Colonic mucosa (tissue), 4 donors: ENCODE results near the gene MYBL2. TPM values are rescaled to one million over a fixed set of nuclear protein-coding genes. Genes with fewer than 3 reads are reported as not detected.

Experiments used
- DNase-seq: peaks from one replicate; pipeline ENCODE4 v3.0.0-alpha.2; 2020
- H3K27ac ChIP-seq: fragments of 200-600 bp; one replicate; pipeline ENCODE4 v1.8.0; 2021
- H3K27me3 ChIP-seq: fragments of 200-600 bp; one replicate; pipeline ENCODE4 v1.8.0; 2021
- H3K36me3 ChIP-seq: fragments of 200-600 bp; one replicate; pipeline ENCODE4 v1.8.0; 2021
- H3K4me1 ChIP-seq: fragments of 200-600 bp; one replicate; pipeline ENCODE4 v1.8.0; 2021; ENCODE audit warnings: mild to moderate bottlenecking
- H3K4me3 ChIP-seq: fragments of 200-600 bp; one replicate; pipeline ENCODE4 v1.8.0; 2021
- H3K9ac ChIP-seq, 2 donors: one replicate each; pipeline ENCODE4 v1.7.0; 2013; ENCODE audit warnings: control low read depth in 2 of 2, low read depth in 2 of 2, low read length in 2 of 2
- H3K9me3 ChIP-seq: fragments of 200-600 bp; one replicate; pipeline ENCODE4 v1.8.0; 2021
- CTCF ChIP-seq: fragments of 200-600 bp; IDR thresholded peaks from one replicate; pipeline ENCODE4 v1.8.0; 2022; ENCODE audit warnings: antibody characterized with exemption, mild to moderate bottlenecking
- intact Hi-C: fragments of 100-400 bp; cut with DNase I; formaldehyde crosslinking; loops from one replicate; pipeline ENCODE4 v1.14.1; 2022
- total RNA-seq, 2 donors: library from RNA; stranded (reverse); fragmentation: NEBNext Ultra II Directional in 1 of 2; extraction: Animal tissue kit (Norgen Biotek cat#: 25700) in 1 of 2; gene quantifications; one replicate each; pipeline ENCODE4 v1.2.1, GENCODE V29; 2021
- donor health status: healthy.
- donor health status: DM: no; HTN: no; CAD: no.
- donor health status: DM: no; HTN: no; CAD: no.

MYBL2 gene
- total RNA-seq, 2 donors from 2014 or later, result 15.1 to 71.1 TPM

GRCh38 chr20:43737925-43738324 is 71.0 kb downstream of the MYBL2 start:
- Histone ChIP-seq H3K9ac (no peak overlapping the region), H3K27me3 (no peaks in the 10 kb centered on the region), H3K4me3 (no peak overlapping the region), H3K27ac (no peak overlapping the region), H3K4me1 (no peaks in the 10 kb centered on the region), H3K9me3 (no peaks in the 10 kb centered on the region), H3K36me3 (no peaks in the 10 kb centered on the region)
- no peak for TF ChIP-seq CTCF
- no peak for DNase-seq
- intact Hi-C loops, result no loop called here

DNA sequence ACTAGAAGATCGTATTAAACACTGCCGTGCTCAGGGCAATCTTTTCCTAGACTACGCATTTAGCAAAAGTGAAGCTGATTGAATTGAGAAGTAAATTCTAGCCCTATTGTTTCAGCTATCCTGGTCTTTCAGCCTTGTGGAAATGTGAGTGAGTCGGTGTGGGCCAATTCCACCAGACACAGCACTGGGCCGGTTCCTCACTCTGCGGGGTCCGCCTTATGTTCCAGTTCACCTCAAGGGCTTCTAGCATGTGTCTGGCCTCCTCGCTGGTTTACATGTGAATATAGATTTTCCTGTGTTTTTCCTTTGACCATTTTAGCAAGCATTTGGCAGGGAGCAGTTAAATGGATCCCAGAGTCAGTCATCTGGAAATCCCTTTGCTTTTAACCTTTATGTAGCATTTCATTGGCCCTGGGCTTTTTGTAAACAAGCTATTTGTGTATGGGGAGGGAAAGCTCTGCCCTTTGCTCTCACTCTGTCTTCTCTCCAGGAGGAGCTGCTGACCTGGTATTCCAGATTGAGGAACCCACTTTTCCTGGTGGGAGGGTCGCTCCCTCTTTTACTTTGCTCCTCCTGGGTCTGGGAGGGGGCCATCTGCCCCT is 72.3 kb downstream of the MYBL2 start:
- no peak for DNase-seq
- Histone ChIP-seq H3K9me3 (no peaks in the 10 kb centered on the region), H3K36me3 (no peaks in the 10 kb centered on the region), H3K4me3 (no peak overlapping the region), H3K27me3 (no peaks in the 10 kb centered on the region), H3K9ac (no peak overlapping the region), H3K4me1 (no peaks in the 10 kb centered on the region), H3K27ac (no peak overlapping the region)
- intact Hi-C loops, result no loop called here
- no peak for TF ChIP-seq CTCF

GRCh38 chr20:43740642-43741041 is 73.7 kb downstream of the MYBL2 start:
- H3K9me3 ChIP-seq, result no peaks in the 10 kb centered on the region
- H3K4me1 ChIP-seq, result no peaks in the 10 kb centered on the region
- H3K4me3 ChIP-seq, result no peak overlapping the region
- no peaks in the 10 kb centered on the region for H3K27me3 ChIP-seq
- H3K9ac ChIP-seq, result no peak overlapping the region
- no peak for DNase-seq
- intact Hi-C loops, result loop anchor here (10.0 kb wide), 1 partner anchor 214 kb away; no protein-coding TSS in a partner anchor
- no peak overlapping the region for H3K27ac ChIP-seq
- H3K36me3 ChIP-seq, result no peaks in the 10 kb centered on the region
- no peak for TF ChIP-seq CTCF

- Histone ChIP-seq H3K9me3 (no peaks in the 10 kb centered on the region), H3K4me3 (no peak overlapping the region), H3K4me1 (no peaks in the 10 kb centered on the region), H3K9ac (no peak overlapping the region), H3K27me3 (no peaks in the 10 kb centered on the region), H3K36me3 (no peaks in the 10 kb centered on the region), H3K27ac (no peak overlapping the region)
- intact Hi-C loops, result loop anchor here (10.0 kb wide), 1 partner anchor 211 kb away; no protein-coding TSS in a partner anchor
- no peak for TF ChIP-seq CTCF
- no peak for DNase-seq
Observed at GRCh38 chr20:43744151-43744611, 77.3 kb downstream of the MYBL2 start.

DNA sequence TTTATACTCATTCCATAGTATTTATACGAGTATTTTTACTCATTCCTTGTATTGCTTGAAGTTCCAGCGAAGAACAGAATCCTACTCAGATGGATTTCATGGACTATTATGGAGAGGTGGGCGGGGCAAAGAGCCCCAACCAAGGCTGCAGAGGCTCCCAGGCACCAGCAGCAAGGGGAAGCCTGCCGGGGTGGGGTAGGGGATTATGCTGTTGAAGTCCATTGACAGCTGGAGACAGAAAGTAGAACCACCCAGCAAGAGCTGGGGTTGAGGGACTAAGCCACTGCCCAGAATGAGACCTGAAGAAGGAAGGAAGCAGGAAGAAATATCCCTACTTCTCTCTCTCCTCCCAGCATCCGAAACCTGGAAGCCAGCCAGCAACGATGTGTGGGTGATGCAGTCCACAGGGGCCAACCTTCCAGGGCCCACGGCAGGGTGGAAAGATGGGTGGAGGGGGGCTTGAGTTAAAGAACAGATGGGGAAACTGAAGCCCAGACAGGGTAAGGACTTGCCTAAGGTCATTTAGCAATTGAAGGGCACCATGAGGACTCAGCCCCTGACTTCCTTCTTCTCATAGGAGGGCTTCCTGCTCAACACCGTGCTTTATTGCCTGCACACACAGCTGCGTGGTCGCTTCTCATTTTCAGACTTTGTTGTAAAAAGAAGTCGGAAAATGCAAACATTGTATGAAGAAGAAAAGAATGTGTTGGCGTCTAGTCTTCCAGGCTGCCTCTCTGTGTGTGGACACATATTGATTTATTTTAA is 78.2 kb downstream of the MYBL2 start:
- no peak overlapping the region for H3K4me3 ChIP-seq
- H3K9ac ChIP-seq, result no peak overlapping the region
- no peak for TF ChIP-seq CTCF
- H3K27me3 ChIP-seq, result no peaks in the 10 kb centered on the region
- peaks cover 5% of the 10 kb centered on the region for H3K4me1 ChIP-seq
- no peaks in the 10 kb centered on the region for H3K36me3 ChIP-seq
- no peak overlapping the region for H3K27ac ChIP-seq
- no peaks in the 10 kb centered on the region for H3K9me3 ChIP-seq
- DNase-seq, result peak; percentile 33
- intact Hi-C loops, result loop anchor here (10.0 kb wide), 1 partner anchor 210 kb away; no protein-coding TSS in a partner anchor
